HEK293T (cell line): ENCODE results near the gene TMEM215.

ENCODE experiments used
- ARNT ChIP-seq: fragments of 450-650 bp; IDR thresholded peaks from 2 replicates; pipeline ENCODE4 v1.6.1; 2017; ENCODE audit warnings: mild to moderate bottlenecking
- BHLHE40 ChIP-seq: fragments of 450-650 bp; IDR thresholded peaks from 2 replicates; pipeline ENCODE4 v1.6.1; 2016; ENCODE audit warnings: mild to moderate bottlenecking, moderate library complexity, borderline replicate concordance
- ELF4 ChIP-seq: fragments of 450-650 bp; IDR thresholded peaks from 2 replicates; pipeline ENCODE4 v1.6.1; 2017; ENCODE audit warnings: antibody characterized with exemption
- FOXA1 ChIP-seq: fragments of 450-650 bp; IDR thresholded peaks from 2 replicates; pipeline ENCODE4 v1.6.1; 2016; ENCODE audit warnings: mild to moderate bottlenecking
- FOXM1 ChIP-seq: fragments of 450-650 bp; IDR thresholded peaks from 2 replicates; pipeline ENCODE4 v1.6.1; 2017; ENCODE audit warnings: mild to moderate bottlenecking, borderline replicate concordance
- HDGF ChIP-seq: fragments of 450-650 bp; IDR thresholded peaks from 2 replicates; pipeline ENCODE4 v1.6.1; 2017; ENCODE audit warnings: antibody characterized with exemption, borderline replicate concordance
- L3MBTL2 ChIP-seq: fragments of 450-650 bp; conservative IDR thresholded peaks from 2 replicates; pipeline ENCODE4 v1.6.1; 2016; ENCODE audit warnings: mild to moderate bottlenecking
- LEF1 ChIP-seq: fragments of 450-650 bp; IDR thresholded peaks from 2 replicates; pipeline ENCODE4 v1.6.1; 2017; ENCODE audit warnings: mild to moderate bottlenecking, borderline replicate concordance
- NFRKB ChIP-seq: fragments of 450-650 bp; IDR thresholded peaks from 2 replicates; pipeline ENCODE4 v1.6.1; 2016; ENCODE audit warnings: mild to moderate bottlenecking, moderate library complexity
- PKNOX1 ChIP-seq: fragments of 450-650 bp; IDR thresholded peaks from 2 replicates; pipeline ENCODE4 v1.6.1; 2016
- SP1 ChIP-seq: fragments of 450-650 bp; IDR thresholded peaks from 2 replicates; pipeline ENCODE4 v1.6.1; 2017
- SUZ12 ChIP-seq: fragments of 450-650 bp; IDR thresholded peaks from 2 replicates; pipeline ENCODE4 v1.6.1; 2016; ENCODE audit warnings: mild to moderate bottlenecking
- TARDBP ChIP-seq: fragments of 450-650 bp; IDR thresholded peaks from 2 replicates; pipeline ENCODE4 v1.6.1; 2016

- no peak for TF ChIP-seq SP1
- no peak for TF ChIP-seq ARNT
- TF ChIP-seq TARDBP, result no peak
- no peak for TF ChIP-seq PKNOX1
- no peak for TF ChIP-seq FOXA1
- no peak for TF ChIP-seq L3MBTL2
- TF ChIP-seq BHLHE40, result no peak
- no peak for TF ChIP-seq FOXM1
- no peak for TF ChIP-seq LEF1
- no peak for TF ChIP-seq SUZ12
- TF ChIP-seq NFRKB, result no peak
- no peak for TF ChIP-seq HDGF
- TF ChIP-seq ELF4, result no peak
Measured at GRCh38 chr9:32748013-32748412, 35.3 kb upstream of the TMEM215 start.
